Mesenchymal stem cell (in vitro differentiated cells and primary cell): ENCODE results near the gene PPP1R15A.
A peak's percentile ranks its signal among the peaks of the same experiment; 100 is the strongest.

Experiments used
- DNase-seq: peaks from one replicate; pipeline ENCODE4 v3.0.0-alpha.2; 2013
- H2AFZ ChIP-seq: one replicate; pipeline ENCODE4 v1.6.1; 2013; ENCODE audit warnings: low read depth, mild to moderate bottlenecking, control low read depth, inconsistent platforms, low read length, moderate library complexity
- H2AK5ac ChIP-seq: 2 replicates; pipeline ENCODE4 v1.6.1; 2013; ENCODE audit warnings: low read length, moderate library complexity, mild to moderate bottlenecking, inconsistent platforms; ENCODE audit not compliant: severe bottlenecking
- H2BK120ac ChIP-seq: one replicate; pipeline ENCODE4 v1.6.1; 2013; ENCODE audit warnings: low read depth, mild to moderate bottlenecking, inconsistent platforms, low read length, moderate library complexity
- H2BK12ac ChIP-seq, 2 experiments: one replicate each; pipeline ENCODE4 v1.6.1; 2013; ENCODE audit warnings: inconsistent platforms in 2 of 2, low read length in 2 of 2, mild to moderate bottlenecking in 2 of 2, moderate library complexity in 2 of 2, control low read depth in 1 of 2
- H2BK15ac ChIP-seq: one replicate; pipeline ENCODE4 v1.6.1; 2013; ENCODE audit warnings: mild to moderate bottlenecking, low read depth, inconsistent platforms; ENCODE audit not compliant: poor library complexity, severe bottlenecking
- H2BK5ac ChIP-seq: 2 replicates; pipeline ENCODE4 v1.6.1; 2013; ENCODE audit warnings: low read depth, mild to moderate bottlenecking, low read length, control low read depth, inconsistent platforms; ENCODE audit not compliant: poor library complexity, severe bottlenecking
- H3K14ac ChIP-seq, 2 experiments: one replicate each; pipeline ENCODE4 v1.6.1; 2013; ENCODE audit warnings: inconsistent platforms in 2 of 2, low read length in 2 of 2, control low read depth in 1 of 2, mild to moderate bottlenecking in 1 of 2, moderate library complexity in 1 of 2
- H3K18ac ChIP-seq, 2 experiments: one replicate each; pipeline ENCODE4 v1.6.1; 2013; ENCODE audit warnings: inconsistent platforms in 2 of 2, low read length in 2 of 2, control low read depth in 1 of 2, low read depth in 1 of 2, mild to moderate bottlenecking in 1 of 2
- H3K23ac ChIP-seq, 2 experiments: one replicate each; pipeline ENCODE4 v1.6.1; 2013; ENCODE audit warnings: inconsistent platforms in 2 of 2, low read length in 2 of 2, mild to moderate bottlenecking in 2 of 2, moderate library complexity in 2 of 2, control low read depth in 1 of 2
- H3K27ac ChIP-seq: 2 replicates; pipeline ENCODE4 v1.5.1; 2013; ENCODE audit warnings: mild to moderate bottlenecking, moderate library complexity, low read length, control low read depth, inconsistent platforms; ENCODE audit not compliant: poor library complexity, severe bottlenecking
- H3K27me3 ChIP-seq, 2 experiments: 2 replicates each; pipeline versions ENCODE4 v1.6.1 to v1.7.0; 2013; ENCODE audit warnings: low read length in 2 of 2, mild to moderate bottlenecking in 2 of 2, moderate library complexity in 2 of 2, control low read depth in 1 of 2, inconsistent platforms in 1 of 2; ENCODE audit not compliant: control insufficient read depth in 1 of 2, insufficient read depth in 1 of 2
- H3K36me3 ChIP-seq, 2 experiments: 2 replicates each; pipeline versions ENCODE4 v1.6.1 to v1.7.0; 2013; ENCODE audit warnings: low read length in 2 of 2, control low read depth in 1 of 2, inconsistent platforms in 1 of 2, low read depth in 1 of 2, mild to moderate bottlenecking in 1 of 2; ENCODE audit not compliant: insufficient read depth in 2 of 2, control insufficient read depth in 1 of 2
- H3K4ac ChIP-seq, 2 experiments: one replicate each; pipeline ENCODE4 v1.6.1; 2013; ENCODE audit warnings: inconsistent platforms in 2 of 2, low read length in 2 of 2, mild to moderate bottlenecking in 2 of 2, moderate library complexity in 2 of 2, control low read depth in 1 of 2, low read depth in 1 of 2
- H3K4me1 ChIP-seq: 2 replicates; pipeline ENCODE4 v1.6.1; 2013; ENCODE audit warnings: low read depth, low read length, control low read depth; ENCODE audit not compliant: control insufficient read depth, insufficient read depth
- H3K4me2 ChIP-seq: 2 replicates; pipeline ENCODE4 v1.6.1; 2013; ENCODE audit warnings: low read length, mild to moderate bottlenecking, inconsistent platforms; ENCODE audit not compliant: poor library complexity, severe bottlenecking
- H3K4me3 ChIP-seq, 2 experiments: 2 replicates each; pipeline versions ENCODE4 v1.5.1 to v1.7.0; 2013; ENCODE audit warnings: low read length in 2 of 2, mild to moderate bottlenecking in 2 of 2, control low read depth in 1 of 2, low read depth in 1 of 2; ENCODE audit not compliant: insufficient read depth in 1 of 2
- H3K79me1 ChIP-seq: replicated peaks from 2 replicates; pipeline ENCODE4 v1.6.1; 2013; ENCODE audit warnings: mild to moderate bottlenecking, control low read depth, low read length, inconsistent platforms; ENCODE audit not compliant: poor library complexity, severe bottlenecking
- H3K9ac ChIP-seq: 2 replicates; pipeline ENCODE4 v1.7.0; 2013; ENCODE audit warnings: mild to moderate bottlenecking, low read length, moderate library complexity
- H3K9me3 ChIP-seq: 2 replicates; pipeline ENCODE4 v1.7.0; 2013; ENCODE audit warnings: mild to moderate bottlenecking, low read length; ENCODE audit not compliant: control insufficient read depth
- H4K8ac ChIP-seq: one replicate; pipeline ENCODE4 v1.6.1; 2013; ENCODE audit warnings: inconsistent platforms, mild to moderate bottlenecking, low read length, moderate library complexity
- H4K91ac ChIP-seq: one replicate; pipeline ENCODE4 v1.6.1; 2013; ENCODE audit warnings: mild to moderate bottlenecking, low read length, inconsistent platforms
- WGBS: methylation state at CpG from one replicate; pipeline ENCODE4 v1.1.7; 2013; ENCODE audit warnings: mixed read lengths; 5-methylcytosine and 5-hydroxymethylcytosine counted together

The PPP1R15A gene

DNA sequence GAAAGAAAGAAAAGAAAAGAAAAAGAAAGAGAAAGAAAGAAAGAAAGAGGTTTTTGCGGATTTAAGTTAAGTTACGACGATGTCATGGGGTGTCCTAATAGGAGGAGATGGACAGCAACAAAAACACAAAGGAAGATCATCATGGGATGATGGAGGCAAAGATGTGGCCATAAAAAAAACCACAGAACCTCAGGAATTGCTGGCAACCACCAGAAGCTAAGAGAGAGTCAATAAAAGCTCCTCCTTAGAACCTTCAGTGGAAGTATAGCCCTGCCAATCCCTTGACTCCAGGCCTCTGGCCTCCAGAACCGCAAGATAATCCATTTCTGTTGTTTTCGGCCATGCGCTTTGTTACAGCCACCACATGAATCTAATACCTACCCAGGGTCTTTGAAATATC lies 15.3 kb upstream of the PPP1R15A start:
- Histone ChIP-seq H2BK15ac (no peak overlapping the region), H2BK120ac (no peak overlapping the region), H2BK12ac (no peak overlapping the region), H4K8ac (no peak overlapping the region), H3K4me2 (no peak overlapping the region), H3K27ac (no peak overlapping the region), H3K9me3 (no peaks in the 10 kb centered on the region), H3K18ac (no peak overlapping the region), H2AFZ (no peak overlapping the region), H3K9ac (no peak overlapping the region), H3K27me3 (no peaks in the 10 kb centered on the region), H3K4ac (peak overlapping the region in 1 of 2 experiments; percentile 37), H3K36me3 (peaks cover 31 to 71% of the 10 kb centered on the region in 2 experiments), H3K14ac (no peak overlapping the region), H4K91ac (no peak overlapping the region), H2AK5ac (no peak overlapping the region), H3K4me1 (no peaks in the 10 kb centered on the region), H2BK5ac (no peak overlapping the region), H3K23ac (no peak overlapping the region), H3K4me3 (no peak overlapping the region), H3K79me1 (no peaks in the 10 kb centered on the region)
- WGBS: over 99% methylated on average over 5 of the region's 6 CpGs
- peak; percentile 37 for DNase-seq

DNA sequence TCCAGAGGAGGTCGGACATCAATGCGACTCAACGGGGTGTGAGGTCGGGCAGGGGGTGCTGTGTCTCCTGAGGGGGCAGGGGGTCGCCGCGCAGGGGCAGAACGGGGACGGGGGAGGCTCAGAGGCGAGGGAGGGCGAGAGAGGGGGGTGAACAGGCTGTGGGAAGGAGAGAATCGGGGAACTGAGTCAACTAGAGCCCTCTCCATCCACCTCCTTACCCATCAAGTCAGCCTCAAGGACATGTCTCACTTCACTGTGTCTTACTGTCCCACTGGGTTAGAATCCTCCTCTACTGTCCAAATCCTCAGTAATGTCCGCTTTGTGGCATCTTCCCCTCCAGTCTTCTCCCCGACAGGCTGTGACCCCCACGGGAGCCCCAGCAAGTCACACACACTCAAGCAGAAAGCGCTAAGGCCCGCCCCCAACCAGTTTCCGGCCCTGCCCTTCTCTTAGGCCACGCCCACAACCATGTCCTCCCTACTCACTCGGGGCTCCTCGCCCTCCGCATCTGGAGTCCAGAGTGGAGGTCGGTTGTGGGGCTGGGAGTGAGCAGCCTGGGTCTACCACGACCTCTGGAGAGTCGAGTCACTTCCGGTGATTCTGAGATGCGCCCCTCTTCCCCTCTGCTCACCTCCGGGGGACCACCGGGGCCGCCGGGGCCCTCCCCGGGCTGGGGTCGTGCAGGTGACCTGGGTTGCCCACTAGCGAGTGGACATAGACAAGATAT lies 13.1 kb upstream of the PPP1R15A start:
- no peak overlapping the region for H2AFZ ChIP-seq
- no peak overlapping the region for H3K9ac ChIP-seq
- H3K18ac ChIP-seq: peak overlapping the region in 1 of 2 experiments; percentile 38
- no peaks in the 10 kb centered on the region for H3K9me3 ChIP-seq
- no peak overlapping the region for H3K4me2 ChIP-seq
- H3K36me3 ChIP-seq: peaks cover 27 to 64% of the 10 kb centered on the region in 2 experiments
- H2BK15ac ChIP-seq: no peak overlapping the region
- H2BK12ac ChIP-seq: no peak overlapping the region
- no peak overlapping the region for H2BK120ac ChIP-seq
- H3K14ac ChIP-seq: no peak overlapping the region
- H3K27me3 ChIP-seq: no peaks in the 10 kb centered on the region
- H3K79me1 ChIP-seq: no peaks in the 10 kb centered on the region
- WGBS: 94% methylated on average over 26 of the region's 34 CpGs
- H4K8ac ChIP-seq: no peak overlapping the region
- no peak overlapping the region for H3K4ac ChIP-seq
- no peak overlapping the region for H3K27ac ChIP-seq
- no peaks in the 10 kb centered on the region for H3K4me1 ChIP-seq
- no peak overlapping the region for H3K23ac ChIP-seq
- H2AK5ac ChIP-seq: no peak overlapping the region
- H2BK5ac ChIP-seq: no peak overlapping the region
- no peak overlapping the region for H3K4me3 ChIP-seq
- no peak overlapping the region for H4K91ac ChIP-seq
- no peak for DNase-seq

DNA sequence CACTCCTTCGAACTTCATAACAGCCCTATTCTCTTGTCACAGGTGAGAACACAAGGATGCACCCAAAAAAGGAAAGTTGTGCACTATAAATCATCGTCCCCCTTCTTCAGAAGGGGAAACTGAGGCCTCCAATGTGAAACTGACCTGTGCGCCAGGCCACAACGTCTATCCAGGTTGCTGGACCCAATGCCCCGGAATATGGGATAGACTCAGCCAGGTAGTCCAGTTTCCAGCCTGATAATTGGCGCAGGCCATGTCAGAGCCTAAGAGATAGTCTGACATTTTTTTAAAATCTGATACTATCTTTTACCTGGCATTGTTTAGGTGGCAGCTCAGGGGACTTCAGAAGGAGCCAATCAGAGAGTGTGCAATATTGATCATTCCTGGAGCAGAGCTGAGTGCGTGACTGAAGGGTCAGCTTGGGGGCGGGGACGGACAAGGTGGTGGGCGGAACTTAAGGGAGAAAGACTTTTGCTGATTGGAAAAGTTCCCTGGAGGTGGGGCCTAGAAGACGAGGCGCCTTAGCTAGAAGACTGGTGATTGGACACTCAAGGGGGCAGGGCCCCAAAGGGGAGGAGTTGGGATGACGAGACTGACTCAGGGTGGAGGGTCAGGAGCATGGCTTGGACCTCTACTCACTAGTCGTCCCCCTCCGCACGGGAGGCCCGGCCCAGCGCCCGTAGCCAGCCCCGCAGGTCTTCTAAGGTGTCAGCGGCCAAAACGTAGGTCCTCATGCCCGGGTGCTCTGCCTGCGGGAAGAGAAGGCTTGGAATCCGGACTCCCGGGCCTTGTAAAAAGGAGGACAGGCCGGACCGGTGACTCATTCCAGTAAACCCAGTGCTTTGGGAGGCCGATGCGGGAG lies 12.3 kb upstream of the PPP1R15A start:
- no peaks in the 10 kb centered on the region for H3K9me3 ChIP-seq
- H2BK15ac ChIP-seq: no peak overlapping the region
- H4K91ac ChIP-seq: no peak overlapping the region
- no peak overlapping the region for H3K18ac ChIP-seq
- H3K27me3 ChIP-seq: no peaks in the 10 kb centered on the region
- H3K9ac ChIP-seq: no peak overlapping the region
- H3K27ac ChIP-seq: no peak overlapping the region
- H3K4ac ChIP-seq: no peak overlapping the region
- no peak overlapping the region for H3K23ac ChIP-seq
- H4K8ac ChIP-seq: no peak overlapping the region
- WGBS: 94% methylated on average over 30 of the region's 30 CpGs
- H3K4me2 ChIP-seq: no peak overlapping the region
- no peak overlapping the region for H2BK5ac ChIP-seq
- no peaks in the 10 kb centered on the region for H3K79me1 ChIP-seq
- no peak overlapping the region for H2AK5ac ChIP-seq
- H2AFZ ChIP-seq: no peak overlapping the region
- no peak overlapping the region for H3K4me3 ChIP-seq
- H3K14ac ChIP-seq: no peak overlapping the region
- H2BK12ac ChIP-seq: no peak overlapping the region
- H3K4me1 ChIP-seq: no peaks in the 10 kb centered on the region
- H2BK120ac ChIP-seq: no peak overlapping the region
- no peak for DNase-seq
- peaks cover 30 to 66% of the 10 kb centered on the region in 2 experiments for H3K36me3 ChIP-seq

DNA sequence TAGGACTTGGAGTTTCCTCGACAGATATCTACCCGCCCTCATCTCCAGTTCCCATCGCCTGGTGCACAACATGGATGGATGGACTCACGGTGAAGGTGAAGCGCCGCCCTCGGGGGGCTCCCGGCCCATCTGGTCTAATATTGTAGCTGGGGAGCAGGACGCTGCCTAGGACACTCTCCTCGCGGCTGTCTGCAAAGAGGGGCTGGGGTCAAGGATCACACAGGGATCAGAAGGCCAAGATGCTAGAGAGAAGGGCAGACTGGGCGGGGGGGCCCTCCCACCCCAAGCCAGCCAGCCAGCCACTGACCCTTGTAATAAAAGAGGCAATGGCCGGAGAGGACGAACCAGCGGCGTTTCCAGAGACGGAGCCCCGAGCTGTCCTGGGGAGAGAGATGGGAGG lies 10.9 kb upstream of the PPP1R15A start:
- 91% methylated on average over 18 of the region's 18 CpGs for WGBS

More for the DNA sequence above, 10.9 kb upstream of the PPP1R15A start:
- Histone ChIP-seq H2BK12ac (no peak overlapping the region), H3K18ac (no peak overlapping the region), H3K27me3 (no peaks in the 10 kb centered on the region), H3K4me1 (no peaks in the 10 kb centered on the region), H3K4ac (no peak overlapping the region), H3K4me3 (no peak overlapping the region), H3K14ac (no peak overlapping the region), H2BK15ac (no peak overlapping the region), H3K79me1 (peaks cover 3% of the 10 kb centered on the region), H3K23ac (no peak overlapping the region), H3K9me3 (no peaks in the 10 kb centered on the region), H3K4me2 (no peak overlapping the region), H3K27ac (no peak overlapping the region), H3K9ac (no peak overlapping the region), H4K8ac (no peak overlapping the region), H2AFZ (no peak overlapping the region), H2BK120ac (no peak overlapping the region), H3K36me3 (peaks cover 33 to 71% of the 10 kb centered on the region in 2 experiments), H2AK5ac (no peak overlapping the region), H2BK5ac (no peak overlapping the region), H4K91ac (no peak overlapping the region)
- no peak for DNase-seq
